GM19035 (cell line): ENCODE data around the gene FAM13A.

ENCODE experiments used
- ATAC-seq: cut with Tn5 transposase; IDR thresholded peaks from one replicate; pipeline ENCODE4 v1.9.1; 2021; ENCODE audit not compliant: unreplicated experiment

Gene FAM13A

DNA sequence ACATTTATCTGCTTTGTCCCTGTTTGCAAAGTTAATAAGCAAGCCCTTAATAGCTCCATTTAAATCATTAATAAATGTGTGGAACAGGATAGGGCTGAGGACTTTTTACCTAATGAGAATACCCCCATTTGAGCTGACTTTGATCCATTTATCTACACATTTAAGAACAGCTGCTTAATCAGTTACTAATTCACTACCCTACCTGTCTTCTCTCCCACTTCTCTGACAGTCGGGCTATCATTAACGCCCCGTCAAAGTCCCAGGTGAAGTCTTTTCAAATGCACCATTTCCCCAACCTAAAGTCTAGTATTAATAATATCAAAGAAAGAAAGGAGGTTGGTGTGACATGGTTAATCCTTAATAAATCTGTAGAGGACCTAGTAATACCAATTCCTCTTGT, 302.2 kb downstream of the FAM13A start:
- no peak for ATAC-seq

DNA sequence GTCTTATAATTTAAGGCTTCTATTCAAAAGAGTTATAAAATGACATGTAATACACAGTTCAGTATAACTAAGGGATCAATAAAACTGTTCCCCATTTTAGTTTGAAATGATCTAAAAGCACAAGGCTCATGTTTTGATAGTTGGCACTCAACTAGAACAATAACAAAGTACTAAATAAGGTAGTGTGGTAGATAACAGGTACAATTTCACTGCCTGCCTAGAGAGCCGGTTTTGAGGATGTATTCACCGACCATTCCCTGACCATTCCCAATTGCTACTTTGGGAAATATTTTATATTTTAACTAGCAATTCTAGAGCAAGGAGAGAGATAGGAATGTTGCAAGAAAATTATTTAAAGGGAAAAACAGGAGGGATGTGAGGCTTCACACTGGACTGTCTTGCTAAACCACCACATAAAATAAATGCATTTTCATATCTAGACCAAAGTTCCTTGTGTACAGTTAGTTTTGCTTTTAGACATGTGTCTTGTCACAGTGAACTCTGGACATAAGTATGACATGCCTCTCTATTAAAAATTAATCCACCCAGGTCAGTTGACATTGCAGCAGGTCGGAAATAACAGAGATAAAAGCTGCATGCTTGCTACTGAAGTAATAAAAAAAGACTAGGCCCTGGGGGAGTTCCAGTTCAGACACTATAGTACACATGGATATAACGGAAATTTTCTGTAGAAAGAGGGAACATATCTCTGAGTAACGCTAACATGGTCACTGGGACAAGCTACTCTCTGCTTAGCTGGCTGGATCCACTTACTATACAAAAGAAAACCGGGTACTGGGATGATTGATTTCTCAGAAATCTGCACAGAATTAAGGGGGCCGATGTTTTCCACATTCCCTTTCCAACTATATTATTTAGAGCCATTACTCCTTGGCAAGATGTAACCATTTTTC, 303.1 kb downstream of the FAM13A start:
- no peak for ATAC-seq

DNA sequence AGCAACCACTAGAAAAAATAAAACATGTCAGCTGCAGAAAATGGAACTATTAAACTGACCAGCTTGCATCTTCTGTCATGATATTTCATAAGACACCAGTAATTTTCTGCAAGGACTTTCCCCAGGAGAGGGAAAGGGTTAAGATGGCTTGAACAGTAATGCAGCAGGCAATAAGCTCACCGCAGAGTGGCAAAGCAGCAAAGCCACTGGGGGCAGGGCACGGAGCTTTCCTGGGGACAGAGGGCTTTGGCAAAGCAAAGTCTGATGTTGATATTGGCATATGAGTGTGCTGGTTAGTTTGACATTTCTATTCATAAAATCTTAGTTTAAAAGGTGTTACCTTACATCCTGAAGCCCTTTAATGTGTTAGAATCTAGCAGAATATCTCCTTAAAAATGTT, 304.2 kb downstream of the FAM13A start:
- ATAC-seq: no peak

DNA sequence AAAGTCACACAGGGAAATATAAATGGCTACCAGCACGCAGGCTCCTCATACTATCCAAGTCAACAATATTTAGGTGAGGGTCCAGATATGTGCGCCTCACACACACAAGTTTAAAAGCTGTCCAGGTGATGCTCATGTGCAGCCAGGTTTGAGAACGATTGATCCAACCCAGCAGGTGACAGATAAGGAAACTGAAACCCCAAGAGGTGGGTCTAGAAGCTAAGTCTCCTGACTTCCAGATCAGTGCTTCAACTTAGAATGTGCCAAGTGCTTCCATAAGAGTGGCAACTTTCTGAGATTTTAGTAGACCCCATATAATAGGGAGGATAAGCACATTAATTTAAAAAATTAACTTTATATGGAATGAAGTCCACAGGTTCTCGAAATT, 304.9 kb downstream of the FAM13A start:
- no peak for ATAC-seq

DNA sequence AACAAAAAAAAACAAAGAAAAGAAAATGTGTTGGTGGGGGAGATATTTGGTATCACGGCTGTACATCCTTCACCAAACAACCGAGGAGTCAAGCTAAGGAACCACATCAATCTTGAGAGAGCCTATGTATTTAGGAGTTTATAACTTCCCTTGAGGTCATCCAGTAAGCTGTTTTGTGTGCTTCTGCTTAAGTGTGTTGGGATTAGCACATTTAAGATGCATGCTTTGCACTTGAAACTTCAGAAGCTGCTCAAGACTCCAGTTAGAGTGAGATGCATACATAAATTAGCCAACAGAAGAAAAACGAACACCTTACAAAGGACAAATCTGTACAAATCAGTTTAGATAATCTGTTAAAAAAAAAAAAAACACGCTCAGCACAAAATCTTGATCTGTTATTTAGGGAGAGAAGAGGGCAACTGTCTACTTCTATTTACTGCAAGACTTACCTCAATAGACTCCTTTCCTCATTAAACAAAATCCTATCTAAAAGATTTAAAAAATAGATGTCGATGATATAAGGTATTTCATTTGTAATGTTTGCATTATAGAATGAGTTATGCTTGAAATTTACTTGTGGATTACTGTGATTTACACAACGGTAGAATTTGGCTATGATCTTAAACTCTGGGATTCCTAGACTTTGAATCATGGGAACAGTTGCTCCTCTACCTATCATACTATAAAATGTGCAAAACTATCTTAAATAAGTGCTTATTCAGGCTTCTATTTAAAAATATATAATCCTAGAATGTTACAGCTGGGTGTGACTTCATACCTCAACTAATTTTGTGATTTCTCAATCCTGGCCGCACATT, 305.5 kb downstream of the FAM13A start:
- ATAC-seq: no peak

DNA sequence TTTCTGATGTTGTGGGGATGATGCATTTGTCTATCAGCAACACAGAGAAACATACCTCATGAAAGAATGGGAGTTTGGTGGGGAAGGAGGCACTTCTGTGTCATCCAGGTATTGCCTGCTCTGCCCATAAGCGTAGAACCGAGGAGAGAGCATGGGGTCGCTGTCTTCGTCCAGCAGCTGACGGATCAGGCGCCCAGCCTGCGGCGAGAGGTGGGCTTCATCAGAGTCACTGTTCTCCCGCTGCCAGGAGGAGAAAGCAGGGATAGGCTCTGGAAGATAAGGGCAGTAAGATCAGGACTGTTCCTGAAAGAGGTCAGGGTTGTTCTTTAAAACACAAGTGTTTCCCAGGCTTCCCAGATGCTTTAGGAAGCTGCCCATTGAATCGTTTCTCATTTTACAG, 306.6 kb downstream of the FAM13A start:
- ATAC-seq: no peak

DNA sequence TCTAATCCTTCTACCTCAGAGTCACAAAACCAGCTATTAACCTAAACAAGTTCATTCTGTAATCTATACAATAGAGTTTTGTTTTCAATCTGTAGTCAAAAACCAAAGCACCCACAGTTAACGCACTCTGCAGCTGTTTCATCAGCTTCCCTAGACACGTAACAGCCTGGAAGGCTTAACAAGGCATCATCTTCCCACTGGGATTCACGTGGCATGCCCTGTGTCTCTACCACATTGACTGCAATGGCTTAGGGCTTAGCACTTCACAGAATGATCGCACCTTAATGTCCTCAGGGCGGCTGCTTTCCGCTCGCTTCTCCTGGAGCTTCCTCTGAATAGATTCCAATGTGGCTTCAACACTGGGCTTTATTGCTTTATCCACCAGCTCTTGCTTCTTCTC, 309.6 kb downstream of the FAM13A start:
- no peak for ATAC-seq

DNA sequence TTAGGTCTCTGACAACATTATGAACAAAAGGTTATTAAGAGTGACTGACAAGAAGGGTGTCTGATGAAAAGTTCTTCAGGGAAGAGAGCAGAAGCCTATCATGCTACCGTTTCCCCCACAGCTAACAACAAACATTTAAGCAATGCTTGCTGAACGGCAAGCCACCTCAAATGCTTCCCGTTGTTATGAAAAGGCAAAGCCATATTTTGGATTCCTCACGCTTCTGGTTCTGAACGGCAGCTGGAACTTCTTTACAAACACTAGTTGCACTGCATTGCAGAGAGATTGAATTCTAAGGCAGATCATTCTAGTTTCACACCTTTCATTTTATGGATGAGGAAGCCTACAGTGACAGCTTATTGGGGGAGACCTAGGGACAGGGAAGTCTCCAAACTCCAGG, 310.8 kb downstream of the FAM13A start:
- ATAC-seq: no peak

DNA sequence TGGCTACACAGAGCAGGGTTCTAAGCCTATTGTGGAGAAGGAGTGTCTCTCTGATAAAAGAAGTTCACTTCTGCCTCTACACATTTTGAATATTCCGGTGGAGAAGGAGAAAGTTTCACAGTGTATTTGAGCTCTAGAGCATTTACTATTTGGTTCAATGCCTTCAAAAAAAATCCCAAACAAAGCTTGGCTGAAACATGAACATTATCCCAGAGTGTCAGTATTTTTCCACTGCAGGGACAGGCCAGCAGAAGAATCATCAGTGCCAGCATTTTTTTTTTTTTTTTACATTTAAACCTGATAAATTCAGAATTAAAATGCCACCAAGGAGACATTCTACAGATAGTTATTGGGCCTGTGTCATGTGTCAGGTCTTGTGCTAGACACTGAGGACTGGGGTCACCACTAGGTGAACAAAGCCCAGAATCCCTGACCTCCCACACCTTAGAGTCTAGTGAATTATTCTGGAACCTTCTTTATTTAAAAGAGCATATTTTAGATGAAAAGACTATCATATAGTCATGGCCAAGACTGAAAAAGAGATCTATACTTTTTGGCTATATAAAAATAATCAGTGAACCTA, 311.3 kb downstream of the FAM13A start:
- ATAC-seq: no peak

DNA sequence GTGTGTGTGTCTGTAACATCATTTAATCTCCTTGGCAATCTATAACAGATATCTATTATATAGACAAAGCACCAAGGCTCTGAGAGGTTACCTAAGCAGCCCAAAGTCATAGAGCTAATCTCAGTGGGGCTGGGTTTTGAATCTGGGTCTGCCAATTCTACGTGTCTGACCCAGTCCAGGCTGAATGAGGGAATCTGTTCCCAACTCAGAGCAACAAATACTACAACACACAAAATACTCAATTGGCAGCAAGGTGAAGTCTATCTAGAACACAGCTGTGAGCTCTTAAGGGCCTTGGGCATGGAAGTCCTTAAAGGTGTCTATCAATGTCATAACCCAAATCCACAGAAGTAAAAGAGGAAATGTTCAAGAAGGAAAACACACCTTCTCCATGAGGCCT, 311.8 kb downstream of the FAM13A start:
- ATAC-seq: no peak

DNA sequence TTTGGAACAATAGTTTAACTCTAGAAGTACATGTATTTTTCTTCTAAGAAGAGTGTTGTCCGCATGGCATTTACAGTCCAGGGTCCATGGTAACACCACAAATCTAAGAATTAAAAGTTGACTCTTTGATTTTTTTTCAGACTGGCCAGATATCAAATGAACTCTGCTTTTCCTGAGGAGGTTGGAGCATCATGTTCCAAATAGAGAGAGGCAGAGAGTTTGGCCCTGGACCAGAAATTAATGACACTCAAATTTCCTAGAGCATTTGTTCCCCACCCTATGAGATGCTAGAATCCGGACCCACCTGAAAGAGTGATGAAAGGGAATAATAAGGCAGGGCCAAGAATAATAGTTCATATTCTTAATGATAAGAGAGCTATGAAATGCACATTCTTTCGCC, 312.4 kb downstream of the FAM13A start:
- ATAC-seq: no peak

DNA sequence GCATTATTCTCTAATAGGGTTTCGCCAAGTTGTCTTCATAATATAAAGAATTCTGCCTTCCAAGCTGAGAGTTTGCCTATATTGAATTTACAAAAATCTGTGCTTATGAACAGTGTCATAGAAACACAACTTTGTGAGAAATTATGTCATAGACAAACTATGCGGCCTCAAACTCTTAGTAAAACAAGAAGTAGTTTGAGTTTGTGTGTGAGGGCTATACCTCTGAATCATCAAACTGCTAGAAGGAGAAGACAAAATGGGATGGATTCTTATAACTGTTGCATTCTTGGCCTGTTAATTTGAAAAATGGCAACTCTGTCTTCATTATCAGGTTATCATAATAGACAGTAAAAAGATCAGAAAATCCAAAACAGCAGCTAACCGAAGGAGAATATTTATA, 313.3 kb downstream of the FAM13A start:
- ATAC-seq: no peak

DNA sequence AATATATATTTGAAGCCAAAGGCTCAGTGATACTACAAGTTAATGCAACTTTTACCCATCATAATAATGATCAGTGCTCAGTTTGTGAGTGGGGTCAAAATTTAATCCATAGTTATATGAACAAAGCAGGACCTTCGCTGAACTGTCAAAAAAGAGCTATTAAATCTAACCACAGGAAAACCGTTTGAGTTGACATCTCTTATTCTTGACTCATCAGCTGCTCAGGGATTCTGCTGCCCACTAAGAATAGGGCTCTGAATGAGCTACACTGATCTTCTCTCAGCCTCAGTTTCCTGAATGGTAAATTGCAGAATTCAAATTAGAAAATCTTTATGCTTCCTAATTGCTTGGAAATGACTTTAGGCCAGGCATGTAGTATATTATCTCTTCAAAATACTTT, 314.4 kb downstream of the FAM13A start:
- no peak for ATAC-seq

DNA sequence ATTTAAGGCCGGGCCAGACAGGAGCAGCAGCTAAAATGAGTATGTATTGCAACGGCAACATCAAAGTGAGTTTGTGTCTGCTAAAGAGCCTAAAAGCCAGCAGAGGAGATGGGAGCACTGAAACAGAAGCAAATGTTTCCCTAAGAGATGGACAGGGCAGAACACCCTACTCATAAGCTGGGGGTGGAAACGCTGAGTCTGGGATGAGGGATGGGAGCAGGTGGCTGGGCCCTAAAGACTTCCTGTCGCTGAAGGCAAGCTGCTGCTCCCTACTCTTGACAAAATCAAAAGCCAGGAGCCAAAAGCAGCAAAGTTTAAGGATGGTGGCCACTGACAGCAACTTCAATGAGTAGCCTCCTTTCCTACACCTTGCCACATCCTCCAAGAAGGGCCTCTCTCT, 318.8 kb downstream of the FAM13A start:
- ATAC-seq: no peak

DNA sequence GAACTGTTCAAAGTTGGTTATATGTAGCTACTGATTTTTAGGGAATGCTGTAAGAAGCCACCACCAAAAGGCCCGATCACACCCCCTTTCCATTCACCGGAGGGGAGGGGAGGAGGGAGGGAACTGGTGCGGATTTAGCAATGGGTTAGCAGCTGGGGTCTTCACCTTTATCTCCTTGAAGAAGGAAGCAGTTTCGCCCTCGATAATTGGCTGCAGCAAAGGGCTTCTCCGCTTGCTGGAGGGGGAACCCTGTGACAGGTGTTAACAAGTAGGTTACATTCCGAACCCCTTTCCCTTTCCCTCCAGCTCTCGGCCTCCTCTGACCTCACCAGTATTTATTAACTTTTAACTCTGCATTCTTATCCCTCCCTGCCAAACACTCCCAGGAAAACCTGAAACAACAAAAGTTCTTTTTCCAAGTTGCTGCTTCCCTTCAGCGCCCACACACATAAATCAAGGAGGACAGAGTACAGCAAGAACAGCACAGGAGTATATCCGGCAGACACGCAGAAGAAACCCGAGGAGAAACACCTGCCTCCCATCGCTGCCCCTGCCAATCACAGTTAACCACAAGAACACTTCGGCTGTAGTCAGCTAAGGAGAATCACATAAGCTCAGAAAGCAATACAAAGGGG, 319.6 kb downstream of the FAM13A start:
- ATAC-seq: no peak

DNA sequence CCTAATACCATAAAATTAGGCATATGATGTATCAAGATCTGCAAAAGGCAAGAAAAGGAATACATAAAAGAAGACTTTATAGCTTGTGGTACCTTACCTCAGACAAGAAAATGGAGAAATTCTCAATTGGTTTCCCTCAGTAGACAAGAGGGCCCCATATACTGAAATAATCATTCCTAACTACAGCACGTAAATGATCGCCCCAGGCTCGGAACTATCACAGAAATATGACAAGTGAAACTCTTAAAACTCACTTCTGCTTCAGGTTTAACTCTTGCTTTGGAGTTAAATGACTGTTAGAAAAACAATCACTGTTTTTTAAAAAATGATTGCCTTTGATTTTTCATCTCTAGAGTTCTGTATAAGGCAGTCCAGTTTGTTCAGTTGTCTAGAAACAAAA, 320.7 kb downstream of the FAM13A start:
- ATAC-seq: no peak

DNA sequence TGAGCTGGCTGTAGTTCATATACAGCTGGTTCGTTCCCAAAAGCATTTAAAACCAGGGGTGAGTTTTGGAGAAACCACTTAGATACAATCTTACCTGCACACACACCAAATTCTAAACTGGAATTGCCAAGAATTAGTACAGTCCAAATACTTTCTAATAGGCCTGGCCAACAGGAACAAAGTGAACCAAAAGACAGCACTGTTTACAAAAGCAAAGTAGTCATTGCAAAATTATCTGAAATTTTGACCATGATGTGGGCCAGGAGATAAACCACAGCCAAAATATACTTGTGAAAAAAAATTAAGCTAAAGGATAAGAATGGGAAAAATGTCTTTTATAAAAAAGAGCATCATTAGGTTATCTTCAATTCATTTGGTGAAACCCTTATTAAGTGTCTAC, 321.4 kb downstream of the FAM13A start:
- ATAC-seq: no peak

DNA sequence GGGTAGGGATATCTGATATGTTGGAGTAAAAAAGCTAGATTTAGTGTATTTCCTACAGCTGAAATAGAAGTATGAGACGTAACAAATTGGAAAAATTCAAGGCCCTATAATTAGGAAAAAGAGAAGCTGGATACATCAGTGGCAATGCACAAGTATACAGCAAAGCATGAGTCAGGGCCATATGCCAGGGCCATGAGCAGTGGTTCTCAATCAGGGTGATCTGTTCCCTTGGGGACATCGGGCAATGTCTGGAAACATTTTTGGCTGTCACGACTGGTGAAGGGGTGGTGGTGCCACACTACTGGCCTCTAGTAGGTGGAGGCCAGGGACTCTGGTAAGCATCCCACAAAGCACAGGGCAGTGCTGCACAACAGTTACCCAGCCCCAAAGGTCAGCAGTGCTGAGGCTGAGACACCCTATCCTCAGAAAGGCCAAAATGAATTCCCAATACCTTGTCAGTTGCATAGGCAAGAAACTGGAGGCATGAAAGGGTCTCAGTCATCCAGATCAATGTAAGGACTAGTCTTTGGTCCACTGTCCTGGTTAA, 322.5 kb downstream of the FAM13A start:
- no peak for ATAC-seq

DNA sequence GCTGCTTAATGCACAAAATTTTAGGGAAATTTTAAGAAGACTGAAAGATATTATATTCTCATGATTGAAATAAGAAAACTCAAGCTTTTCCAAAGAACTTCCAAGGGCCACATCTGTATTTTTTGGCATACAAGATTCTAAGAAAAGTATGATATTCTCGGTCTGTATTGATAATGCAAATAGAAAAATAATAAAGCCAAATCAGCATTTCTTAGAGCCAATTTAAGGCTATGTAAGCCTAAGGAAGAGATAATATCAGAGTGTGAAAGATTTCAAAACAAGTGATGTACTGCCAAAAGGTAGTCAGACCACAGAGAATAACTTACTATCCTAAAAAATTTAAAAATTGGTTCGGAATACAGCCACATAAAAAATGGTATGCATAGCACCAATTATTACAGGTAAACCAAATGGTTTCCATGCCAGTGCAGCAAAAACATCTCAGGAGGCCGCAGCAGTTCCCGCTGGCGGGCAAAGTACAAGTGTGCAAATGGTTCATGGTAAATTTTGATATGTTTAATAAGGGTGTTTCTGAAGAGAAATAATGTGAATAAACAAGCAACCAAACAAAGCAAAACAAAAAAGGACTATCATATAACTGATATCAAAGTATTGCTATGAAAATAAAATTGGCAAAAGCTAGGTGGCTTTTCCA, 324.1 kb downstream of the FAM13A start:
- ATAC-seq: no peak

DNA sequence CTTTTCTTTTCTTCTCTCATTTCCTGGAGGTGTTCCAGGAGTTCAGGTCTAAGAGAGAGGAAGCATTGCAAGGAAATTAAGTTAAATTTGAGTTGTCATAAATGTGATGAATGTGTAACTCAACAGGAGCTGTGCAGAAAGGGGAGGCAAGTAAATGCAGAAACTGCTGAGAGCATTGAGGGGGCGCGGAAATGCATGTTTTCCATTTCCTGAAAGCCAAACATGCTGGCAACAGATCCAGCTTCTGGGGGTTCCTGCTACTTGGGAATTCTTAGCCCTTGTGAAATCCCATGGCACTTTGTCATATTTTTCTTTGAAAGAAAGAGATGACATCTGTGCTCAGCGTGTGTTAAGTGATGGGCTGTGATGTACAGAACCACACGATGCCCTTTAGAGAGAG, 325.6 kb downstream of the FAM13A start:
- no peak for ATAC-seq

DNA sequence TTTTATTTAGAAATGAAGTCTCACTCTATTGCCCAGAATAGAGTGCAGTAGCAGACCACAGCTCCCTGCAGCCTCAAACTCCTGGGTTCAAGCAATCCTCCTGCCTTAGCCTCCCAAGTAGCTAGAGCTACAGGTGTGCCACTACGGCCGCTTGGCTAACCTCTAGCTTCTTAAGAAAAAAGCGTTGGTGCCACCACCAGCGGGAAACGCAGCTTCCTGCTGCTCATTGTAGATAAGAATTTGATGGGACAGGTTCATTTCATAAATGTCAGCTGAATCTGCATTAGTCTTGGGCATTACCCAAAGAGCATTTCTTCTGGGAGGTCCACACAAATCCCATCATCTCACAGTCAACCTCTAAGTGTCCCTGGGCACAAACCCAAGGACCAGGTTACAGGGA, 326.2 kb downstream of the FAM13A start:
- no peak for ATAC-seq
